BLaER1 treated with 17β-estradiol and CSF1 and Interleukin-3, amounts not matched to agents 10 nM and 100 nM (cell line): Measurements from ENCODE around the gene SLC44A3.

Source experiments
- H3K27ac ChIP-seq, 11 experiments: shearing (Covaris generic); formaldehyde crosslinking; 2 replicates each; pipeline ENCODE4 v1.8.1; 2022
- H3K27me3 ChIP-seq, 11 experiments: shearing (Covaris generic); formaldehyde crosslinking; 2 replicates each; pipeline ENCODE4 v1.8.1; 2022
- H3K36me3 ChIP-seq, 11 experiments: shearing (Covaris generic); formaldehyde crosslinking; 2 replicates each; pipeline ENCODE4 v1.8.1; 2022
- H3K4me1 ChIP-seq, 10 experiments: shearing (Covaris generic); formaldehyde crosslinking; 2 replicates each; pipeline ENCODE4 v1.8.1; 2022
- H3K4me2 ChIP-seq, 11 experiments: shearing (Covaris generic); formaldehyde crosslinking; 2 replicates each; pipeline ENCODE4 v1.8.1; 2022
- H3K4me3 ChIP-seq, 10 experiments: shearing (Covaris generic); formaldehyde crosslinking; 2 replicates each; pipeline ENCODE4 v1.8.1; 2022
- H3K9ac ChIP-seq, 11 experiments: shearing (Covaris generic); formaldehyde crosslinking; 2 replicates each; pipeline ENCODE4 v1.8.1; 2022
- H3K9me3 ChIP-seq, 11 experiments: shearing (Covaris generic); formaldehyde crosslinking; replicated peaks in 1 of 11; 2 replicates each; pipeline ENCODE4 v1.8.1; 2022
- H4K20me1 ChIP-seq, 11 experiments: shearing (Covaris generic); formaldehyde crosslinking; 2 replicates each; pipeline ENCODE4 v1.8.1; 2022
- Cebpa-rat ChIP-seq, 11 experiments: shearing (Covaris generic); IDR thresholded peaks; 2 replicates each; pipeline ENCODE4 v1.8.1; 2022

The SLC44A3 gene

DNA sequence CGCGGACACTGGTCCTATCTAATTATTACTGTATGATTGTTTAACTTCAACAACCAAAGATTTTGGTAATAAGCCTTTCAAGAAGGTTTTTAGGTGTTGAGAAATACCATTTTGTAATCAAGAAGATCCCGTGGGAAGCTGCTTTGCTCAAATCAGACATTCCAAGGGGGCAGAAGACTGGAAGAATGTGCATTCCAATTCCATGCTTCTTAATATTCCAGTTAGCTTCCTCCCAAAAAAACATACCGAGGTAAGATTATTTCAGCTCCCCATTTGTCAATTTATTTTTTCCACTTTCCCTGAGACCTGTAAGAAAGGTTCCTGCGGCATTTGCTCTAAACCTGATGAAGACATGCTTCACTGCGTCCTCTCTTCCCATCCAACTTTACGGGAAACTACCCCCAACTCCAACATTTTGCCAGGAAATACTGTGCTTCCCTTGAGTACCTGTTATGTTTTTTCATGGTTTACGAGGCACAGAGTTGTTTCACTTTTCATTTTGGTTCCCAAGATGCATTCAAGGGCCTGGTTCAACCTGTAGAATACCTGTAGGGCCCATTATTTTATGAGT, 102.7 kb downstream of the SLC44A3 start:
- no peak overlapping the region for H3K4me2 ChIP-seq
- H3K4me1 ChIP-seq, result peaks cover 8 to 41% (median 24%) of the 10 kb centered on the region in 10 experiments; a peak in 19 of 20 replicates
- peaks cover 0 to 31% (median 7%) of the 10 kb centered on the region in 11 experiments; a peak in 12 of 22 replicates for H4K20me1 ChIP-seq
- H3K9me3 ChIP-seq, result no peaks in the 10 kb centered on the region
- peaks cover 22 to 38% (median 31%) of the 10 kb centered on the region in 11 experiments; a peak in 21 of 22 replicates for H3K27me3 ChIP-seq
- H3K9ac ChIP-seq, result no peak overlapping the region
- H3K36me3 ChIP-seq, result peaks cover 0 to 13% (median 0%) of the 10 kb centered on the region in 11 experiments; a peak in 1 of 22 replicates
- no peak overlapping the region for H3K4me3 ChIP-seq
- H3K27ac ChIP-seq, result no peak overlapping the region
- no peak for TF ChIP-seq Cebpa-rat (IDR thresholded peaks at IDR 0.05)

DNA sequence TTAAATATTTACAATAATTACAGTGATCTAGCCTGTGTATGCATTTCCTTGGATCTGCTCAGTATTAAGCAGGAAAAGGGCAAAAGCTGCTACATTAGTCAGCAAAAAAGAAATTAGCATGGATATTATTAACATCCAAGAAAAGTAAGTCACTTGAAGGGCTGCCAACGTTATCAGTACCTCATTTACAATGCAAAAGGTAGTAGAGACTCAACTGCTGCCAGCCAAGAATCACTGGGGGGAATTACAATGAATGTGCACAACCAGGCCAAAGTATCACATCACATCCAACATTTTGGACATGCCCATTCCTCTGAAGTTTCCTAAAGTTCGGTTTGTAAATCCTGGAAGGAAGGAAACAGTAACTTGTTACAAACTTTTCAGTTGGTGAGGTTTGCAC, 104.8 kb downstream of the SLC44A3 start:
- peaks cover 0 to 13% (median 0%) of the 10 kb centered on the region in 11 experiments; a peak in 1 of 22 replicates for H3K36me3 ChIP-seq
- no peak overlapping the region for H3K27ac ChIP-seq
- peaks cover 8 to 44% (median 24%) of the 10 kb centered on the region in 10 experiments; a peak in 19 of 20 replicates for H3K4me1 ChIP-seq

DNA sequence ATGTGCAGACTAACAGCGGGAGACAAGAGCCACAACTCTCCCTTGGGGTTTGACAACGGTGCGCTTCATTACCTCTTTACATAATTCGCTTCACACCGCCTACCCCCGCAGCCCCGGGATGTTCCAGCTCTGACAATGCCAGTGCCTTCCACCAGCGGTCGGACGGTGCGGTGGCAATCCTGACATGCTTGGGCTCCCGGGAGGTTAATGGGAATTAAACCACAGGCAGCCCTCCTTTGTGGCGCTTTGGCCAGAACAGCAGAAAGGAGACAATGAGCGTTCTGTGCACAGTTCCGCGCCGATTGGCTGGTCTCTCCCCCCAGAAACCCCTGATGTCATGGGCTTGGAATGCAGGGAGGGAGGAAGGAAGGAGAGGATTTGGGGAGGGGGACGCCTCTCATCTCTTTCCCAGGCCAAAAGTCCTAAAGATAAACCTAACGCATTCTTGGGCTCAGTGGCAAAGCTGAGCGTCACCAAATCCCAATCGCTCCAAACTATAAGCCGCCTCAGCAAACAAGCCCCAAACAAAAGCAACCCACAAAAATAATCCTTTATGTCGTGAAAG, 105.5 kb downstream of the SLC44A3 start:
- Histone ChIP-seq H3K27ac (peak overlapping the region in 9 of 11 experiments; percentile 64 to 84 (median 82); a peak in 18 of 22 replicates), H3K27me3 (peaks cover 24 to 41% (median 36%) of the 10 kb centered on the region in 11 experiments; a peak in 21 of 22 replicates), H4K20me1 (peaks cover 0 to 31% (median 7%) of the 10 kb centered on the region in 11 experiments; a peak in 12 of 22 replicates), H3K9me3 (no peaks in the 10 kb centered on the region), H3K9ac (peak overlapping the region; percentile 65 to 86 (median 81); a peak in 20 of 22 replicates), H3K4me3 (peak overlapping the region; percentile 62 to 80 (median 70)), H3K36me3 (peaks cover 0 to 12% (median 0%) of the 10 kb centered on the region in 11 experiments; a peak in 1 of 22 replicates), H3K4me1 (peaks cover 8 to 44% (median 24%) of the 10 kb centered on the region in 10 experiments; a peak in 19 of 20 replicates), H3K4me2 (peak overlapping the region; percentile 87 to 99 (median 97))
- no peak for TF ChIP-seq Cebpa-rat (IDR thresholded peaks at IDR 0.05)

More for the DNA sequence above, 104.8 kb downstream of the SLC44A3 start:
- Histone ChIP-seq H3K4me3 (peak overlapping the region in 9 of 10 experiments; percentile 68 to 80 (median 70); a peak in 17 of 20 replicates), H4K20me1 (peaks cover 0 to 31% (median 7%) of the 10 kb centered on the region in 11 experiments; a peak in 12 of 22 replicates), H3K27me3 (peaks cover 24 to 41% (median 36%) of the 10 kb centered on the region in 11 experiments; a peak in 21 of 22 replicates), H3K4me2 (peak overlapping the region; percentile 87 to 99 (median 97)), H3K9ac (peak overlapping the region in 7 of 11 experiments; percentile 80 to 86 (median 83); a peak in 10 of 22 replicates), H3K9me3 (no peaks in the 10 kb centered on the region)
- TF ChIP-seq Cebpa-rat (IDR thresholded peaks at IDR 0.05), result no peak

DNA sequence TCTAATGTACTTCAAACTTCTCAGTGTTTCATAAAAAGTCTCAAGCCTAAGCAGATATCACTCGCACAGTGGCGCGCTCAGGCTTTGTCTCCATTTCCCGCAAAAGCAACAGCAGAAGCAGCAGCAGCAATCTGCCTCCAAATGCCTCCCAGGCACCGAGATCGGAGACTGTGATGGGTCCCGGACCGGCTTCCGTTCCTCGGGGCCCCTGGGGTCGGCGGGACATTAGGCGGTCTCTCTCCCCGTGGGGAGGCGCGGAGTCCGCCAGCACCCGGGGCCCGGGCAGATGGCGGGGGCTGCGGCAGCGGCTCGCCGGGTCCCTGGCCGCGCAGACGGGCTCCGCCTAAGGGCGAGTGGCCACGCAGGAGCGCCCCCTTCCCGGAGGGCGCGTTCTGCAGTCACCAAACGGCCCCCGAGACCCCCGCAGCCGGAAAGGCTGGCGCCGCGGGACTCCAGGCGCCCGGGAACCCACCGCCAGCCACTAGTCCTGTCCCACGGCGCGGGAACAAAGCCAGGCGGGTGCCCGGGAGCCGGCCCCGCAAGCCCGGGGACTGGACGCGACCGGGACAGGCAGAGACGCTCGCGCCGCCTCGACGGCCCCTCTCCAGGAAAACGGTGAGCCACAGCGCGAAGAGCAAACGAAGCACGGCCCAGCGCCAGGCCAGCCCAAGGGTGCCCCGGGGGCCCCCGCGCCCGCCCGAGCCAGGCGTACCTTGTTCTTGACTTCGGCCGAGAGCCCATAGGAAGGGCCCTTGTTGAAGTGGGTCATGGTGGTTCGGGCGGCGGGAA, 106.2 kb downstream of the SLC44A3 start:
- H3K27ac ChIP-seq, result peak overlapping the region in 10 of 11 experiments; percentile 7 to 84 (median 80); a peak in 19 of 22 replicates
- H3K4me1 ChIP-seq, result peaks cover 8 to 44% (median 24%) of the 10 kb centered on the region in 10 experiments; a peak in 19 of 20 replicates
- H3K9ac ChIP-seq, result peak overlapping the region; percentile 65 to 86 (median 81); a peak in 21 of 22 replicates
- peaks cover 0 to 31% (median 7%) of the 10 kb centered on the region in 11 experiments; a peak in 12 of 22 replicates for H4K20me1 ChIP-seq
- H3K27me3 ChIP-seq, result peaks cover 24 to 41% (median 36%) of the 10 kb centered on the region in 11 experiments; a peak in 21 of 22 replicates
- peaks cover 0 to 9% (median 0%) of the 10 kb centered on the region in 11 experiments; a peak in 1 of 22 replicates for H3K36me3 ChIP-seq
- H3K9me3 ChIP-seq, result no peaks in the 10 kb centered on the region
- peak overlapping the region; percentile 87 to 99 (median 97) for H3K4me2 ChIP-seq
- peak overlapping the region; percentile 62 to 80 (median 70) for H3K4me3 ChIP-seq
- TF ChIP-seq Cebpa-rat (IDR thresholded peaks at IDR 0.05), result no peak

DNA sequence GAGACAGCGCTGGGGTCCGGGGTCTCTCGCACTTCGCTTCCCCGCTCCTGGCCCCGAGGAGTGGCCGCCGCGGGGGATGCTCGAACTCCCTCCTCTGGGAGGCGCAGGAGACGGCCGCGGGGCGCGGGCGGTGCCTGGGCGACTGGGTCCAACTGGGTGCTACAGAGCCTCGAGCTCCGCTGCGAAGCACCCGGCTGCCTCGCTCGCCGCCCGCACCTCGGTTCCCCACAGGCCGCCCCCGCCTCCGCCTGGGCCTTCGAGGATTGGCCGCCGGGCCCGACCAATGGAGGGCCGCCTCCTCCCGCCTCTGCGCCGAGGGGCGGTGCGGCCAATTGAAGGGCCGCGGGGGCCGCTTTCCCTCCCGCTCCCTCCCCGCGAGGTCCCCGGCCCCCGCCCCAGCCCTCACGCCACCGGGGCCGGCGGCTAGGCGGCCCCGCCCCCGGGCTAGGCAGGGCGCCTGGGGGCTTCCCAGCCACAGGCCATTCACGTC, 106.8 kb downstream of the SLC44A3 start, which contains the start of gene CNN3:
Gene CNN3, minus strand, starts transcription at position 196 of the 490 bp plus-strand sequence. CDS start 216 bp downstream, outside the sequence.
- H3K36me3 ChIP-seq, result peaks cover 0 to 9% (median 0%) of the 10 kb centered on the region in 11 experiments; a peak in 1 of 22 replicates
- H3K4me1 ChIP-seq, result peaks cover 8 to 44% (median 24%) of the 10 kb centered on the region in 10 experiments; a peak in 19 of 20 replicates
- H4K20me1 ChIP-seq, result peaks cover 0 to 31% (median 7%) of the 10 kb centered on the region in 11 experiments; a peak in 12 of 22 replicates
- peaks cover 24 to 41% (median 36%) of the 10 kb centered on the region in 11 experiments; a peak in 21 of 22 replicates for H3K27me3 ChIP-seq
- TF ChIP-seq Cebpa-rat (IDR thresholded peaks at IDR 0.05), result no peak
- peak within 1 kb of the TSS in 10 of 11 experiments; percentile 7 to 84 (median 80); a peak in 19 of 22 replicates for H3K27ac ChIP-seq
- H3K9me3 ChIP-seq, result no peaks in the 10 kb centered on the region
- peak within 1 kb of the TSS; percentile 62 to 80 (median 70) for H3K4me3 ChIP-seq
- H3K4me2 ChIP-seq, result peak within 1 kb of the TSS; percentile 87 to 99 (median 97)
- H3K9ac ChIP-seq, result peak within 1 kb of the TSS; percentile 65 to 86 (median 81); a peak in 21 of 22 replicates

DNA sequence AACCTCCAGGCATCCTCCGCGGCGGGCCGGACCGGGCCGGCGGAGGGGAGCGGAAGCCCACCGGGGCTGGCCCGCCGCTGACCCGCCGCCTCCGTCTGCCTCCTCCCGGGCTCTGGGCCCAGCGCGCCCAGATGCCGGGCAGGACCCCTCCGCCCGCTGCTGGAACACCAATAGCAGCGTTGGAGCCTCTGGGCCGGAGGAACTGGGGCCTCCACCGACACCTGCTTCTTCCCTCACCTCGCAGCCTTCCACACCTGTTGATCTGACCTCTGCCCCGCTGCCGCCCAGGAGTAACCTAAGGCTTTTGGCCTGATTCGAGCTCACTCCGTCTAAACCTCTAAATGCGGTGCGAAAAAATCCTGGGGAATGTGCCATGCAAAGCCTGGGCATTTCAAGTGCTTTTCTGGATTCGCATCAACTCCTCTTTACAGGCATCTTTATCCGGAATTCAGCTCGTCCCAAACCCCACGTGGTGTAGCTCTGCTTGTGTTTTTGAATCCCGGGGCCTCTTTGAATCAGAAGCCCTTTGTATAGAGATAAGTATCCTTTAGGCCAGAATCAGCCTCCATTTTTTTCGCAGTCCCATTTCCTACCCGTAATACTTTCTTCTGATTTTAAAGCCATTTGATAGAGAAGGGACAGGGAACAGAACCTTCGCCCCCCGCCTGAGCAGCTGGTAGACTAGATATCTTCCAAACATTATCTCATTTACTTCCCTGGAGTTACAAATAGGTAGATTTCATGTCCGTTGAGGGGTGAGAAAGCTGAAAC, 107.4 kb downstream of the SLC44A3 start:
- peaks cover 0 to 6% (median 0%) of the 10 kb centered on the region in 11 experiments; a peak in 1 of 22 replicates for H3K36me3 ChIP-seq
- peaks cover 8 to 44% (median 24%) of the 10 kb centered on the region in 10 experiments; a peak in 19 of 20 replicates for H3K4me1 ChIP-seq
- H3K9me3 ChIP-seq, result no peaks in the 10 kb centered on the region
- H3K27me3 ChIP-seq, result peaks cover 24 to 41% (median 36%) of the 10 kb centered on the region in 11 experiments; a peak in 21 of 22 replicates
- peak overlapping the region in 8 of 11 experiments; percentile 49 to 84 (median 64); a peak in 15 of 22 replicates for H3K27ac ChIP-seq
- peak overlapping the region in 10 of 11 experiments; percentile 66 to 86 (median 82); a peak in 19 of 22 replicates for H3K9ac ChIP-seq
- H3K4me3 ChIP-seq, result peak overlapping the region; percentile 62 to 80 (median 70)
- H4K20me1 ChIP-seq, result peaks cover 0 to 30% (median 7%) of the 10 kb centered on the region in 11 experiments; a peak in 12 of 22 replicates
- no peak for TF ChIP-seq Cebpa-rat (IDR thresholded peaks at IDR 0.05)
- H3K4me2 ChIP-seq, result peak overlapping the region; percentile 87 to 99 (median 97)

DNA sequence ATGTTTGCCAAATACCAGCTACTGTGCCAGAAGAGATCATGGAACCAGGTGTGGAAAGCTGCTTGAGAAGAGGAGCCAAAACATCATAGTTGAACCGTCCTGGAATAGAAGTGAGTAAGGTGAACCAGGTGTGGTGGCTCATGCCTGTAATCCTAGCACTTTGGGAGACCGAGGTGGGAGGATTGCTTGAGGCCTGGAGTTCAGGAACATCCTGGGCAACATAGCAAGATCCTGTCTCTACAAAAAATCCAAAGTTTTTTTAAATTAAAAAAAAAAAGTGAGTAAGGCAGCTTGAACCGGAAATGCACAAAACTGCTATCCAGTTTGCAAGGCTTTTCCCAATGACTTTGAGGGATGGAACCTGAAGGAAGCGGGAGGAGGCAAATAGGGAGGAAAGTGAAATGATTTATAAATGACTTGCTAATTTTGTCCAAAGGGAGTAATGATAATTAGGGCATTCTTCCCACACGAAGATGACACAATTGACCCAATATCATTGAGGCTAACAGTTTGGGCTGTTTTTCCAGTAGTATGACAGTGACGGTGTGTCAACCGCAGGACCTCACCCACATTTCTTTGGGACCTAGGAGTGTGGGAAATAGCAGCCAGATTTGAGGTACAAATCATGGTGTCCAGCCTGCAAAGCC, 108.3 kb downstream of the SLC44A3 start:
- H3K9ac ChIP-seq, result no peak overlapping the region
- peak overlapping the region in 6 of 11 experiments; percentile 87 to 98 (median 94); a peak in 9 of 22 replicates for H3K4me2 ChIP-seq
- H3K9me3 ChIP-seq, result no peaks in the 10 kb centered on the region
- H3K36me3 ChIP-seq, result no peaks in the 10 kb centered on the region
- H3K4me3 ChIP-seq, result 0 out of 20 replicates have a peak overlapping the region, but pooled peaks of 2 of the 10 experiments have one; percentile 69 to 72
- H4K20me1 ChIP-seq, result peaks cover 0 to 22% (median 7%) of the 10 kb centered on the region in 11 experiments; a peak in 12 of 22 replicates
- H3K27me3 ChIP-seq, result peaks cover 24 to 41% (median 36%) of the 10 kb centered on the region in 11 experiments; a peak in 21 of 22 replicates
- no peak for TF ChIP-seq Cebpa-rat (IDR thresholded peaks at IDR 0.05)
- no peak overlapping the region for H3K27ac ChIP-seq
- peaks cover 8 to 40% (median 22%) of the 10 kb centered on the region in 10 experiments; a peak in 19 of 20 replicates for H3K4me1 ChIP-seq
